WTC11 (cell line): ENCODE results near the gene TMED10.

Experiments
- CTCF ChIP-seq: fragments of 200-600 bp; IDR thresholded peaks from 2 replicates; pipeline ENCODE4 v1.8.0; 2022; ENCODE audit warnings: antibody characterized with exemption
- ESRRA ChIP-seq: sonication (generic); formaldehyde crosslinking; IDR thresholded peaks from 2 replicates; pipeline ENCODE4 v1.8.1; 2022; ENCODE audit warnings: mild to moderate bottlenecking, missing genetic modification reagents, borderline replicate concordance
- GRHL2 ChIP-seq: fragments of 250-450 bp; sonication (Bioruptor Pico); IDR thresholded peaks from 2 replicates; pipeline ENCODE4 v1.8.0; 2022; ENCODE audit warnings: mild to moderate bottlenecking, moderate library complexity; ENCODE audit not compliant: insufficient replicate concordance, severe bottlenecking
- NR2C2 ChIP-seq: sonication (generic); formaldehyde crosslinking; IDR thresholded peaks from 2 replicates; pipeline ENCODE4 v1.8.0; 2022; ENCODE audit warnings: mild to moderate bottlenecking, missing genetic modification reagents
- PRDM15 ChIP-seq: sonication (generic); formaldehyde crosslinking; IDR thresholded peaks from 2 replicates; pipeline ENCODE4 v1.8.0; 2022; ENCODE audit warnings: missing genetic modification reagents
- USF1 ChIP-seq: sonication (generic); formaldehyde crosslinking; IDR thresholded peaks from 2 replicates; pipeline ENCODE4 v1.8.0; 2022; ENCODE audit warnings: mild to moderate bottlenecking, missing genetic modification reagents
- TF ChIP-seq, protein P1 (sequence below): sonication (generic); formaldehyde crosslinking; IDR thresholded peaks from 2 replicates; pipeline ENCODE4 v1.8.0; 2022; ENCODE audit warnings: mild to moderate bottlenecking, missing genetic modification reagents
- TF ChIP-seq, protein P2 (sequence below): sonication (generic); formaldehyde crosslinking; conservative IDR thresholded peaks from 2 replicates; pipeline ENCODE4 v1.8.1; 2022; ENCODE audit warnings: mild to moderate bottlenecking, missing genetic modification reagents

DNA sequence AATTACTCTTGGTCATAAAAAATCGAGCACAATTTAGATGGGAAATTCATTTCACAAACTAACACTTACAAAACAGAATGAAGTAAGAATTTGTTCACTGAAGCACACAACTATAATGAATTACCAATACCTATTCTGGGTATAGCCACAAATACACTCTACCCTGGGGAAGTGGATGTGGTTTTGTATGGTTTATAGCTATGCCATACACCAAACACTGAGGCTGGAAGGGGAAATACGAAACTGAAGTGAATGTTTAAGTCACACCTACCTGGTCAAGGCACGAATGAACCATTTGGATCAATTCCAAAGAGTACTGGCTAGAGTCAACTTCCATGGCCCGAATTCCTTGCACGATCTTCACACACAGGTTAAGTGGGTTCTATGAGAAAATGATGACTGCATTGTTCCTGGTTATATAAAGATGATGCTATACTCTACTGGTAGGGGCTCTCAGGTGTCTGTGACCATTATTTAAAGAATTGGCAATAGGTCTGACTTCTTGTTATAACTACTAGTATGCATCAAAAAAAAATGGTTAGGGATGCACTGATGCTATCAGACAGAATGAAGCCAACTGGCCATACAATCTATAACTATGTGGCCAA lies 62.4 kb downstream of the TMED10 start:
- TF ChIP-seq CTCF (no peak), USF1 (CRISPR knock-in tag) (no peak), ESRRA (CRISPR knock-in tag) (no peak), NR2C2 (CRISPR knock-in tag) (no peak), PRDM15 (no peak), GRHL2 (CRISPR knock-in tag) (no peak)
- TF ChIP-seq, protein P1, sequence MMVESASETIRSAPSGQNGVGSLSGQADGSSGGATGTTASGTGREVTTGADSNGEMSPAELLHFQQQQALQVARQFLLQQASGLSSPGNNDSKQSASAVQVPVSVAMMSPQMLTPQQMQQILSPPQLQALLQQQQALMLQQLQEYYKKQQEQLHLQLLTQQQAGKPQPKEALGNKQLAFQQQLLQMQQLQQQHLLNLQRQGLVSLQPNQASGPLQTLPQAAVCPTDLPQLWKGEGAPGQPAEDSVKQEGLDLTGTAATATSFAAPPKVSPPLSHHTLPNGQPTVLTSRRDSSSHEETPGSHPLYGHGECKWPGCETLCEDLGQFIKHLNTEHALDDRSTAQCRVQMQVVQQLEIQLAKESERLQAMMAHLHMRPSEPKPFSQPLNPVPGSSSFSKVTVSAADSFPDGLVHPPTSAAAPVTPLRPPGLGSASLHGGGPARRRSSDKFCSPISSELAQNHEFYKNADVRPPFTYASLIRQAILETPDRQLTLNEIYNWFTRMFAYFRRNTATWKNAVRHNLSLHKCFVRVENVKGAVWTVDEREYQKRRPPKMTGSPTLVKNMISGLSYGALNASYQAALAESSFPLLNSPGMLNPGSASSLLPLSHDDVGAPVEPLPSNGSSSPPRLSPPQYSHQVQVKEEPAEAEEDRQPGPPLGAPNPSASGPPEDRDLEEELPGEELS (CRISPR knock-in tag): no peak
- TF ChIP-seq, protein P2, sequence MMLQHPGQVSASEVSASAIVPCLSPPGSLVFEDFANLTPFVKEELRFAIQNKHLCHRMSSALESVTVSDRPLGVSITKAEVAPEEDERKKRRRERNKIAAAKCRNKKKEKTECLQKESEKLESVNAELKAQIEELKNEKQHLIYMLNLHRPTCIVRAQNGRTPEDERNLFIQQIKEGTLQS (CRISPR knock-in tag): no peak
